Activated naive CD8-positive, alpha-beta T cell treated with anti-CD3 and anti-CD28 coated beads, Interleukin-2, amount 10 ng/mL, durations not matched to agents 7 days and 5 days (primary cell): Measurements from ENCODE around the gene SNRNP35. TPM values are rescaled to one million over a fixed set of nuclear protein-coding genes. Genes with fewer than 3 reads are reported as not detected.
A peak's percentile ranks its signal among the peaks of the same experiment; 100 is the strongest.
"Not testable (repeated sequence)": the region's sequence is repeated elsewhere in the genome, so short reads cannot be mapped to it uniquely, and the experiment has no call there.

Source experiments
- ATAC-seq: fragments of 150-1000 bp; cut with Tn5 transposase; one replicate; pipeline ENCODE4 v1.10.0; 2021; ENCODE audit warnings: low read depth, moderate library complexity
- POLR2A ChIA-PET: fragments of 350-600 bp; sonication (Branson Sonifier 250); formaldehyde crosslinking; loops from one replicate; lab custom pipeline; 2021; ENCODE audit warnings: antibody characterized with exemption; lab: Charles Lee
- DNase-seq: peaks from one replicate; pipeline ENCODE4 v3.0.0; 2021
- H3K27ac Mint-ChIP-seq: one replicate; pipeline ENCODE4 v1.8.0; 2022; ENCODE audit warnings: mild to moderate bottlenecking, mixed read lengths
- H3K27me3 Mint-ChIP-seq: one replicate; pipeline ENCODE4 v1.8.0; 2022; ENCODE audit warnings: mild to moderate bottlenecking, moderate library complexity, mixed read lengths
- H3K36me3 Mint-ChIP-seq: one replicate; pipeline ENCODE4 v1.8.0; 2021; ENCODE audit warnings: mild to moderate bottlenecking, mixed read lengths
- H3K4me1 Mint-ChIP-seq: one replicate; pipeline ENCODE4 v1.8.0; 2021; ENCODE audit warnings: mixed read lengths
- H3K4me3 Mint-ChIP-seq: one replicate; pipeline ENCODE4 v1.8.0; 2022; ENCODE audit warnings: mild to moderate bottlenecking, moderate library complexity, mixed read lengths
- H3K9me3 Mint-ChIP-seq: one replicate; pipeline ENCODE4 v1.8.0; 2021; ENCODE audit warnings: mixed read lengths
- total RNA-seq, 2 experiments: library from RNA; stranded (reverse); gene quantifications; one replicate each; pipeline ENCODE4 v1.2.3, GENCODE V29; 2021

Gene SNRNP35
- total RNA-seq, 2 experiments from 2014 or later, result 32.3 to 33.9 TPM

- peak; percentile 46 for ATAC-seq
- H3K4me1 Mint-ChIP-seq, result peaks cover 20% of the 10 kb centered on the region
- no peak for DNase-seq
- no peaks in the 10 kb centered on the region for H3K9me3 Mint-ChIP-seq
- H3K27ac Mint-ChIP-seq, result peak overlapping the region; percentile 40
- H3K4me3 Mint-ChIP-seq, result peak overlapping the region; percentile 45
- peaks cover 1% of the 10 kb centered on the region for H3K36me3 Mint-ChIP-seq
- H3K27me3 Mint-ChIP-seq, result no peaks in the 10 kb centered on the region
- POLR2A ChIA-PET, result interaction anchor here (0.9 to 1.5 kb wide), 2 partner anchors 9 to 118 kb away, joined by 4 read pairs; partner anchors contain the start of gene DDX55
Observed at GRCh38 chr12:123483602-123484248, 25.8 kb downstream of the SNRNP35 start.

- Mint-ChIP-seq H3K36me3 (peaks cover 1% of the 10 kb centered on the region), H3K27ac (no peak overlapping the region), H3K9me3 (no peaks in the 10 kb centered on the region), H3K27me3 (no peaks in the 10 kb centered on the region), H3K4me1 (peaks cover 18% of the 10 kb centered on the region), H3K4me3 (no peak overlapping the region)
- POLR2A ChIA-PET, result no interaction called here
- ATAC-seq (no peak), DNase-seq (no peak)
Observed at GRCh38 chr12:123485756-123486155, 27.8 kb downstream of the SNRNP35 start.

GRCh38 chr12:123487428-123487827 is 29.5 kb downstream of the SNRNP35 start:
- DNase-seq (no peak), ATAC-seq (no peak)
- peaks cover 18% of the 10 kb centered on the region for H3K4me1 Mint-ChIP-seq
- no peak overlapping the region for H3K27ac Mint-ChIP-seq
- no peak overlapping the region for H3K4me3 Mint-ChIP-seq
- H3K27me3 Mint-ChIP-seq, result no peaks in the 10 kb centered on the region
- POLR2A ChIA-PET, result no interaction called here
- H3K9me3 Mint-ChIP-seq, result no peaks in the 10 kb centered on the region
- H3K36me3 Mint-ChIP-seq, result peaks cover 1% of the 10 kb centered on the region

- Mint-ChIP-seq H3K27ac (no peak overlapping the region), H3K27me3 (no peaks in the 10 kb centered on the region), H3K36me3 (peaks cover 1% of the 10 kb centered on the region), H3K4me3 (no peak overlapping the region), H3K4me1 (peaks cover 14% of the 10 kb centered on the region), H3K9me3 (no peaks in the 10 kb centered on the region)
- DNase-seq (no peak), ATAC-seq (no peak)
- POLR2A ChIA-PET, result no interaction called here
Observed at GRCh38 chr12:123488539-123489230, 30.7 kb downstream of the SNRNP35 start.

GRCh38 chr12:123489580-123489979 is 31.6 kb downstream of the SNRNP35 start:
- no peaks in the 10 kb centered on the region for H3K27me3 Mint-ChIP-seq
- H3K9me3 Mint-ChIP-seq, result no peaks in the 10 kb centered on the region
- H3K4me1 Mint-ChIP-seq, result peaks cover 5% of the 10 kb centered on the region
- ATAC-seq (no peak), DNase-seq (no peak)
- H3K4me3 Mint-ChIP-seq, result no peak overlapping the region
- no peak overlapping the region for H3K27ac Mint-ChIP-seq
- H3K36me3 Mint-ChIP-seq, result no peaks in the 10 kb centered on the region
- POLR2A ChIA-PET, result no interaction called here

- H3K27me3 Mint-ChIP-seq, result no peaks in the 10 kb centered on the region
- POLR2A ChIA-PET, result no interaction called here
- no peaks in the 10 kb centered on the region for H3K4me1 Mint-ChIP-seq
- H3K36me3 Mint-ChIP-seq, result no peaks in the 10 kb centered on the region
- DNase-seq, result no peak
- ATAC-seq, result no peak
- no peak overlapping the region for H3K4me3 Mint-ChIP-seq
- no peaks in the 10 kb centered on the region for H3K9me3 Mint-ChIP-seq
- H3K27ac Mint-ChIP-seq, result no peak overlapping the region
Observed at GRCh38 chr12:123490089-123490488, 32.1 kb downstream of the SNRNP35 start.

- Mint-ChIP-seq H3K27me3 (no peaks in the 10 kb centered on the region), H3K4me1 (no peaks in the 10 kb centered on the region), H3K36me3 (no peaks in the 10 kb centered on the region), H3K9me3 (no peaks in the 10 kb centered on the region), H3K27ac (no peak overlapping the region), H3K4me3 (no peak overlapping the region)
- ATAC-seq, result no peak
- no peak for DNase-seq
- POLR2A ChIA-PET, result no interaction called here
Observed at GRCh38 chr12:123491056-123491455, 33.1 kb downstream of the SNRNP35 start.

GRCh38 chr12:123491481-123491880 is 33.5 kb downstream of the SNRNP35 start:
- Mint-ChIP-seq H3K36me3 (no peaks in the 10 kb centered on the region), H3K27ac (no peak overlapping the region), H3K4me1 (no peaks in the 10 kb centered on the region), H3K9me3 (no peaks in the 10 kb centered on the region), H3K4me3 (no peak overlapping the region), H3K27me3 (no peaks in the 10 kb centered on the region)
- ATAC-seq (no peak), DNase-seq (no peak)
- POLR2A ChIA-PET, result no interaction called here

GRCh38 chr12:123492339-123493039 is 34.5 kb downstream of the SNRNP35 start:
- POLR2A ChIA-PET, DNase-seq, H3K36me3 Mint-ChIP-seq, ATAC-seq, H3K4me1 Mint-ChIP-seq, H3K27ac Mint-ChIP-seq, H3K4me3 Mint-ChIP-seq, H3K9me3 Mint-ChIP-seq, H3K27me3 Mint-ChIP-seq: not testable (repeated sequence)

- no peak for ATAC-seq
- Mint-ChIP-seq H3K4me3 (no peak overlapping the region), H3K9me3 (no peaks in the 10 kb centered on the region), H3K27ac (no peak overlapping the region), H3K36me3 (peaks cover 2% of the 10 kb centered on the region), H3K27me3 (no peaks in the 10 kb centered on the region), H3K4me1 (peaks cover 4% of the 10 kb centered on the region)
- POLR2A ChIA-PET, result no interaction called here
- no peak for DNase-seq
Observed at GRCh38 chr12:123494124-123494851, 36.3 kb downstream of the SNRNP35 start.

- no peak for DNase-seq
- H3K27me3 Mint-ChIP-seq, result no peaks in the 10 kb centered on the region
- H3K36me3 Mint-ChIP-seq, result peaks cover 2% of the 10 kb centered on the region
- POLR2A ChIA-PET, result no interaction called here
- H3K4me1 Mint-ChIP-seq, result peaks cover 4% of the 10 kb centered on the region
- H3K4me3 Mint-ChIP-seq, result no peak overlapping the region
- no peaks in the 10 kb centered on the region for H3K9me3 Mint-ChIP-seq
- H3K27ac Mint-ChIP-seq, result no peak overlapping the region
- ATAC-seq, result no peak
Observed at GRCh38 chr12:123497065-123497464, 39.1 kb downstream of the SNRNP35 start.

GRCh38 chr12:123498126-123498825 is 40.3 kb downstream of the SNRNP35 start:
- POLR2A ChIA-PET, result no interaction called here
- peaks cover 2% of the 10 kb centered on the region for H3K36me3 Mint-ChIP-seq
- no peaks in the 10 kb centered on the region for H3K27me3 Mint-ChIP-seq
- DNase-seq, result no peak
- H3K27ac Mint-ChIP-seq, result no peak overlapping the region
- peaks cover 4% of the 10 kb centered on the region for H3K4me1 Mint-ChIP-seq
- H3K4me3 Mint-ChIP-seq, result no peak overlapping the region
- no peak for ATAC-seq
- no peaks in the 10 kb centered on the region for H3K9me3 Mint-ChIP-seq

GRCh38 chr12:123499332-123499731 is 41.4 kb downstream of the SNRNP35 start:
- ATAC-seq, result no peak
- DNase-seq, result no peak
- Mint-ChIP-seq H3K36me3 (peaks cover 2% of the 10 kb centered on the region), H3K4me3 (no peak overlapping the region), H3K27me3 (no peaks in the 10 kb centered on the region), H3K4me1 (peaks cover 4% of the 10 kb centered on the region), H3K9me3 (no peaks in the 10 kb centered on the region), H3K27ac (no peak overlapping the region)
- POLR2A ChIA-PET, result no interaction called here
